ENCODE data around the gene ARHGEF28.

The ARHGEF28 gene

DNA sequence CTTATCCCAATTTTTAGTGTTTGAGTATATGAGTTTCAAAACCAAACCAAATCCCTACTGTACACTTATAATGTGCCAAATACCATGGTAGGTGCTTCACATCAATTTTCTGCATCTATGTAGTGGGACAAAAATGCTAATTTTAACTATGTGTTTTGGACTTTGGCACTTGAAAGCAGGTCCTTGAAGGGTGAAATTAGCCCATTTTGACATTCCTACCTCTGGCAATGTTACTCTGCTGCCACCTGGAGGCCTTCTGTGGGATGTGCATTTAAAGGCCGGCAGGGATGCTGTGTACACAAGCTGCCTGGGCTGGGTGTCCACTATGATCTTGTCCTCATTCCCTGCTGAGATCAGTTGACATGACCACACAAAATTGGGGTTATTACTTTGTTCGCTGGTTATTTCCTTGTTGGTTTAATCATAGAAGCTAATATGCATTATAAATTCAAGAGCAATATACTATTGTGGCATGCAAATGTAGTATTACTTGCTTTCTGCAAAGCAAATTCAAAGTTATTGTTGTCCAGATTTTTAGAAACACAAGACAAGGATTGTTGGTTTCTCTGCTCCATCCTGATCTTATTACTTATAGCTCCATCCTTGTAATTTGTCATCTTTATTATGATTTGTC lies 166.8 kb downstream of the ARHGEF28 start:
- Histone ChIP-seq H3K9ac (ENCODE audit: insufficient read length, low read depth) (no peak overlapping the region), H3K4me3 (ENCODE audit: insufficient read length, low read depth) (no peak overlapping the region), H3K36me3 (ENCODE audit: insufficient read depth, insufficient read length, low read length) (no peaks in the 10 kb centered on the region), H3K27me3 (ENCODE audit: insufficient read depth, insufficient read length) (no peaks in the 10 kb centered on the region), H3K9me3 (ENCODE audit: insufficient read depth, low read length) (no peaks in the 10 kb centered on the region), H3K4me1 (ENCODE audit: insufficient read depth, insufficient read length) (no peaks in the 10 kb centered on the region)
- TF ChIP-seq YY1 (IDR thresholded peaks at IDR 0.05; ENCODE audit: insufficient read depth, insufficient read length) (no peak), SUZ12 (IDR thresholded peaks at IDR 0.05; ENCODE audit: extremely low read depth, insufficient read depth, insufficient read length) (no peak), ZNF274 (IDR thresholded peaks at IDR 0.05; ENCODE audit: low read depth, low read length) (no peak)
- DNase-seq (ENCODE audit: low read depth, low spot score) = peak; percentile 51

DNA sequence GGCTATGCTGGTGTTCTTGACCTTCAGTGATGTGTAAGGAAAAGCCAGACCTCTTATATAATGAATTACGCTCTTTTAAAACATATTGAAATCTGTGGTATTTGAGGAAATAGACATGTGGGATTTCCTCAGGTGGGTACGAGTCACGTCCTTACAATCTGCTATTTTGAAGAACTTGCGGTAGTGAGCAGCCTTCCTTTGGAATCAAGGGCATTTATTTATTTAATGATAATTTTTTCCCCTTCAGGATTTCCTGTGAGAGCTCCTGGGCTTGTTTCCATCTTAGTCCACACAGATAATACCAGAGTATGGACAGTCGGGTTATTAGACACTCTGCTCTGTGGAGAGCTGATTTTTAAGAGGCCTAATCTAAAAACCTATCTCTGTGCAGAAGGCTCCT lies 167.9 kb downstream of the ARHGEF28 start:
- H3K9ac ChIP-seq (ENCODE audit: insufficient read length, low read depth) = no peak overlapping the region
- TF ChIP-seq ZNF274 (IDR thresholded peaks at IDR 0.05; ENCODE audit: low read depth, low read length) (no peak), YY1 (IDR thresholded peaks at IDR 0.05; ENCODE audit: insufficient read depth, insufficient read length) (no peak), SUZ12 (IDR thresholded peaks at IDR 0.05; ENCODE audit: extremely low read depth, insufficient read depth, insufficient read length) (no peak)
- DNase-seq (ENCODE audit: low read depth, low spot score) = no peak
- H3K4me3 ChIP-seq (ENCODE audit: insufficient read length, low read depth) = no peak overlapping the region
- no peaks in the 10 kb centered on the region for H3K4me1 ChIP-seq (ENCODE audit: insufficient read depth, insufficient read length)
- H3K9me3 ChIP-seq (ENCODE audit: insufficient read depth, low read length) = no peaks in the 10 kb centered on the region
- no peaks in the 10 kb centered on the region for H3K27me3 ChIP-seq (ENCODE audit: insufficient read depth, insufficient read length)
- no peaks in the 10 kb centered on the region for H3K36me3 ChIP-seq (ENCODE audit: insufficient read depth, insufficient read length, low read length)

DNA sequence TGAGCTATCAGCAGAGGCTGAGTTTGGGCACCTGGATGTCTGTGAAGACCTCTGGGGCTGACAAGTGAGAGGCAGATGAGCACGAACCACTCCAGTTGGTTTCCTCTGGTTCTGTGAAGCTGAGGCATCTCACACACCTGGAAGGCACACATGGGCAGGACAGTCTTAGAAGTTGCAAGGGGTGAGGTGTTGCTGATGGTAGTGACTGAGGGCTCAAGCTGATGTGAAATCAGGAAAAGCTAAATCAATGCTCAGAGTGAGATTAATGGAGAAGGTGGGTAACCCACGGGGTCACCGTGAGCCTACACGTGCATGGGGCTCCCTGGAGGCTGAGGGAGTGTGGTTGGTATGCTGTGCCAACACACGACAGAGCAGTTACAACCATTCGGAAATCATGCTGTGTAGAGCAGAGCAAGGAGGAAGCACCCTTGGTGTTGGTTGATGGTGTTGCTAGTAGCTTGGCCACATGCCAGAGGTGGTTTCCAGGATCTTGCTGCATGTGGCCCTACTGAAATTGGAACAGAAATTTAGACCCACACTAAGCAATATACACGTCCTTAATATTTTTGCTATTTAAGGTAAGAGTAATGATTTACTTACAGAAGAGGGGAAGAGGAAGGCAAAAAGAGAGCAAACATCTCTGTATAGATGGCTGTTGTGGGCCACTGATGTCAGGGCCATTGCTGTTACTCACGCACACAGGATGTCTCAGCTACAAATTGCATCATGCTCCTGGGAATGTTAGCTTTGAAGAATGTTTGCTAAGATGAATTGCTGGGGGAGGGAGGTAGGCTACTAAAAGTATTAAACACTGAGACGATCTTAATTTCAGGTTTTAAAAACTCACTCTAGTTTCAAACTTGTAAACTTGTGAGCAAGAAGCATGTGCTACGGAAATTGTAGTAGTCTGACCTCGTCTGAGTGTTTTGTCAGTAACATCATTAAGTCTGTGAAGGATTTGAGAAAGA lies 170.5 kb downstream of the ARHGEF28 start:
- no peak for DNase-seq (ENCODE audit: low read depth, low spot score)
- H3K27me3 ChIP-seq (ENCODE audit: insufficient read depth, insufficient read length) = no peaks in the 10 kb centered on the region
- no peaks in the 10 kb centered on the region for H3K4me1 ChIP-seq (ENCODE audit: insufficient read depth, insufficient read length)
- H3K36me3 ChIP-seq (ENCODE audit: insufficient read depth, insufficient read length, low read length) = no peaks in the 10 kb centered on the region
- TF ChIP-seq SUZ12 (IDR thresholded peaks at IDR 0.05; ENCODE audit: extremely low read depth, insufficient read depth, insufficient read length) (no peak), ZNF274 (IDR thresholded peaks at IDR 0.05; ENCODE audit: low read depth, low read length) (no peak), YY1 (IDR thresholded peaks at IDR 0.05; ENCODE audit: insufficient read depth, insufficient read length) (no peak)
- H3K4me3 ChIP-seq (ENCODE audit: insufficient read length, low read depth) = no peak overlapping the region
- no peaks in the 10 kb centered on the region for H3K9me3 ChIP-seq (ENCODE audit: insufficient read depth, low read length)
- H3K9ac ChIP-seq (ENCODE audit: insufficient read length, low read depth) = no peak overlapping the region

DNA sequence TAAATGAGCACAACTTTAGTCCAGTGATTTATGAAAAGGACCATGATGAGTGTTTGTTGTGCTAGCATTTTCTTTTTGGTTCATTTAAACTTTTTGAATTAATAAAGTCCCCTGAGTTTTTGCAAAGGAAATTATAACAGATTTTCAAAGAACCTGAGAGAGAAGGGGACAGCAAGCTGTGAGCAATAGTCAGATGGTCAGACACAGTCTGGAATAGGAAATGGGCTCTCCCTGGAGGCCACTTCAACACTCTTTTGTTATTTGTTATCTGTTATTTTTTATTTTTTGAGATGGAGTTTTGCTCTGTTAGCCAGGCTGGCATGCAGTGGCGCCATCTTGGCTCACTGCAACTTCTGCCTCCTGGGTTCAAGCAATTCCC lies 171.1 kb downstream of the ARHGEF28 start:
- Histone ChIP-seq H3K4me1 (ENCODE audit: insufficient read depth, insufficient read length) (no peaks in the 10 kb centered on the region), H3K36me3 (ENCODE audit: insufficient read depth, insufficient read length, low read length) (no peaks in the 10 kb centered on the region), H3K27me3 (ENCODE audit: insufficient read depth, insufficient read length) (no peaks in the 10 kb centered on the region), H3K9me3 (ENCODE audit: insufficient read depth, low read length) (no peaks in the 10 kb centered on the region), H3K4me3 (ENCODE audit: insufficient read length, low read depth) (no peak overlapping the region), H3K9ac (ENCODE audit: insufficient read length, low read depth) (no peak overlapping the region)
- TF ChIP-seq SUZ12 (IDR thresholded peaks at IDR 0.05; ENCODE audit: extremely low read depth, insufficient read depth, insufficient read length) = no peak
- no peak for TF ChIP-seq YY1 (IDR thresholded peaks at IDR 0.05; ENCODE audit: insufficient read depth, insufficient read length)
- no peak for TF ChIP-seq ZNF274 (IDR thresholded peaks at IDR 0.05; ENCODE audit: low read depth, low read length)
- no peak for DNase-seq (ENCODE audit: low read depth, low spot score)

DNA sequence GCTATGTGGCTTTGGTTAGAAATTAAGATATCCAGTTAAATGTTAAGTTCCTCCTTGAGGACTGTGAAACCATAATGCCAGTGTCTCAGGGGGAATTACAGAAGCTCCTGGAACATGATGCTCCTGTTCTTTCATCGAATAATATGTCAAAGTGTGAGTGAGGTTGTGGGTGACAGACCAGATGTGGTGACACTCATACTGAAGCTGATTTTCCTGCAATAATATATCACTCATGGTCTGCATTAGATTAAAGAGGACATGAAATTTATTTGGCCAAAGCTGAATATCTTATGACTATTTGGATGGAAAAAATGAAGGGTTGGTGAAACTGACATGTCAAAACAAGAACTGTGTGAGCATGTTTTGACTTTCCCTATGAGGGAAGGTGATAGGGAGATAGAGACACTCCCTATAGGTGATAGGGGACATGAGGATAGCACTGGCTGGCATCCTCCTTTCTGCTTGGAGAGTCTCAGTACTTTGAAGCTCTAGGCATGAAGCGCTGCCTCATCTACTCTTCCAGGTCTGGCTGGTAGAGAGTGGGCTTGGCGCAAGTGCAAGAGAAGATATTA lies 173.5 kb downstream of the ARHGEF28 start:
- Histone ChIP-seq H3K27me3 (ENCODE audit: insufficient read depth, insufficient read length) (no peaks in the 10 kb centered on the region), H3K4me3 (ENCODE audit: insufficient read length, low read depth) (no peak overlapping the region), H3K9ac (ENCODE audit: insufficient read length, low read depth) (no peak overlapping the region), H3K36me3 (ENCODE audit: insufficient read depth, insufficient read length, low read length) (no peaks in the 10 kb centered on the region), H3K9me3 (ENCODE audit: insufficient read depth, low read length) (no peaks in the 10 kb centered on the region), H3K4me1 (ENCODE audit: insufficient read depth, insufficient read length) (no peaks in the 10 kb centered on the region)
- no peak for DNase-seq (ENCODE audit: low read depth, low spot score)
- TF ChIP-seq YY1 (IDR thresholded peaks at IDR 0.05; ENCODE audit: insufficient read depth, insufficient read length) = no peak

DNA sequence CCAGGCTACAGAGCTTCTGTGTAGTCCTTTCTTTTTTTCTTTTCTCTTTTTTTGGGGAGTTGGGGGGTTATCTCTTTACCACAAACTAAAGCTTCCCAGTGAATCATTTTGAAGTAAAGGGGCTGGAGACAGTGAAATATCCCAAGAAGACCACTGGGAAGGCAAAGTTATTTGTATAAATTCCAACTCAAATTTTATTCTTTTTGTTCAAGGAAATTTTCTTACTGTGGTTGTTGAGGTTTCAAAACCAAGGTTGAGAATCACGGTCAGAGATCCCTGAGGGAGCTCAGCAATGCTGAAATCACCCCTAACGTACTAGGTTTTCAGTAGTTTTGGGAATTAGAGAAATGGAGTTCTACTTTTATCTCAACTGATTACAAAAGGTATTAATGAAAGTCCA lies 175.7 kb downstream of the ARHGEF28 start:
- Histone ChIP-seq H3K9ac (ENCODE audit: insufficient read length, low read depth) (no peak overlapping the region), H3K4me1 (ENCODE audit: insufficient read depth, insufficient read length) (no peaks in the 10 kb centered on the region), H3K9me3 (ENCODE audit: insufficient read depth, low read length) (no peaks in the 10 kb centered on the region), H3K4me3 (ENCODE audit: insufficient read length, low read depth) (no peak overlapping the region), H3K36me3 (ENCODE audit: insufficient read depth, insufficient read length, low read length) (no peaks in the 10 kb centered on the region), H3K27me3 (ENCODE audit: insufficient read depth, insufficient read length) (no peaks in the 10 kb centered on the region)
- no peak for DNase-seq (ENCODE audit: low read depth, low spot score)
- TF ChIP-seq SUZ12 (IDR thresholded peaks at IDR 0.05; ENCODE audit: extremely low read depth, insufficient read depth, insufficient read length) (no peak), YY1 (IDR thresholded peaks at IDR 0.05; ENCODE audit: insufficient read depth, insufficient read length) (no peak), ZNF274 (IDR thresholded peaks at IDR 0.05; ENCODE audit: low read depth, low read length) (no peak)

DNA sequence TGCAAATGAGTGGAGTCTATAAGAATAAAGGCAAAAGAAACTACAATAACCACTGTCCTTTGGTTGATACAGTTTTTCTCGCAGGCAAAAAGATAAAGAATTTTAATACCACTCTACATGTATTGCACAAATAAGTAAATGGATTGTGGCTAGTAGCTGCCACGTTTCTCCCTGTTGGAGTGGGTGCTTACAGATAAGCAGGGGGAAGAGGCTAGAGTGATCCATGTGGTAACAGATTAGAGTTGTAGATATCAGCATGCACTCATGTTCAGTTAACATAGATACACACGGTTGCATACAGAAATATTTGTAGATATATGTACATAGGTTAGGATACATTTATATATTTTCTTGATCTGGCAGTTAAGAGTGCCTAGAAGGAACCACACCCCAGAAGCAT lies 179.5 kb downstream of the ARHGEF28 start:
- no peak for TF ChIP-seq YY1 (IDR thresholded peaks at IDR 0.05; ENCODE audit: insufficient read depth, insufficient read length)
- no peak for TF ChIP-seq ZNF274 (IDR thresholded peaks at IDR 0.05; ENCODE audit: low read depth, low read length)
- no peak for TF ChIP-seq SUZ12 (IDR thresholded peaks at IDR 0.05; ENCODE audit: extremely low read depth, insufficient read depth, insufficient read length)
- H3K9ac ChIP-seq (ENCODE audit: insufficient read length, low read depth) = no peak overlapping the region
- no peaks in the 10 kb centered on the region for H3K36me3 ChIP-seq (ENCODE audit: insufficient read depth, insufficient read length, low read length)
- no peaks in the 10 kb centered on the region for H3K27me3 ChIP-seq (ENCODE audit: insufficient read depth, insufficient read length)
- H3K9me3 ChIP-seq (ENCODE audit: insufficient read depth, low read length) = no peaks in the 10 kb centered on the region
- H3K4me1 ChIP-seq (ENCODE audit: insufficient read depth, insufficient read length) = no peaks in the 10 kb centered on the region
- DNase-seq (ENCODE audit: low read depth, low spot score) = no peak
- no peak overlapping the region for H3K4me3 ChIP-seq (ENCODE audit: insufficient read length, low read depth)
